Fibroblast of gingiva (primary cell): ENCODE measurements around the gene PEA15.

Experiments
- DNase-seq: peaks from one replicate; pipeline ENCODE4 v3.0.0-alpha.2; 2011; ENCODE audit warnings: low read depth

PEA15 gene, protein sequence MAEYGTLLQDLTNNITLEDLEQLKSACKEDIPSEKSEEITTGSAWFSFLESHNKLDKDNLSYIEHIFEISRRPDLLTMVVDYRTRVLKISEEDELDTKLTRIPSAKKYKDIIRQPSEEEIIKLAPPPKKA

DNA sequence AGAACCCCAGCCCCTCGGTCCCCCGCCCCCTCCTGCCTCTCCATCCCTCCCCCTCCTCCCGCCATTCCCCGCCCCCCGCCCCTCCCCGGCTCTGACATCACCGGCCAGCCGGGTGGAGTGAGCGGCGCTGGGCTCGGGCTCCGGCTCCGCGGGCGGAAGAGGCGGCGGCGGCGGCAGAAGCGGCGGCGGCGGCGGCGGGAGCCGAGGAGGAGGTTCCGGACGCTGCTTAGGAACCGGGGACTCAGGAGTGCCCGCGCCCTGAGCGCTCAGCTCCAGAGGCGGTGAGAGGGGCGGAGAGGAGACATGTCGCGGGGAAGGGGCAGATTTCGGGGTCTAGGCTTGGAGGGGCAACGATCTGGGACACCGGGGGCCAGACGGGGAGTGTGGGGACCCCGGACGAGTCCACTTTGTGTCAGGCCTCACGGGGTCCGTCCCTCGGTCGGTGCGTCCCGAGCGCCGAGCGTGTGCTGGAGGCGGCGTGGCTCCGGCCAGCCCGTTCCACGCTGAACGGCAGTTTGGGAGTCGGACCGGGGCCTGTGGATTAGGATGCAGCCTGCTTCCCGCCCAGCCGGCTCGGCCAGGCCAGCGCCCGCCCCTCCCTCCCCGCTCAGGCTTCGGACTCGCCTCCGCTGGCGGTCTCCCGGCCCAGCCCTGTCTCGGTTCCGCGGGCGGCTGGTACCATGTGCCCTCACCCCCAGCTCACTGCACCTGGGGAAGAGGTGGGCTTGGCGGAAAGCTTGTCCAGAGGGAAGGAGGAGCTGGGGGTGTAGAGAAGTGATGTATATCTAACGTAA lies at the start of gene PEA15:
PEA15 (plus strand) TSS at position 143 of the 794 bp plus-strand sequence. CDS start 6,161 bp downstream, outside the sequence.
- DNase-seq, result peak; percentile 64

- DNase-seq, result no peak
These were observed 48.8 kb upstream of the PEA15 start for GRCh38 chr1:160156361-160156760.

DNA sequence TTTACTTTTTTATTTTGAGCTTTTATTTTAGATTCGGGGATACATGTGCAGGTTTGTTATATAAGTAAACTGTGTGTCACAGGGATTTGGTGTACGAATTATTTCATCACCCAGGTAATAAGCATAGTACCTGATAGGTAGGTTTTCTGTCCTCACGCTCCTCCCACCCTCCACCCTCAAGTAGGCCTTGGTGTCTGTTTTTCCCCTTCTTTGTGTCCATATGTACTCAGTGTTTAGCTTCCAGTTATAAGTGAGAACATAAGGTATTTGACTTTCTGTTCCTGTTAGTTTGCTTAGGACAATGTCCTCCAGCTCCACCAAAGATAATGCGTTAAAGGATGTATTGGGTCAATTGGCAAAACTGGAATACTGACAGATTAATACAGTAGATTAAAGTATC lies 48.0 kb upstream of the PEA15 start:
- no peak for DNase-seq

- no peak for DNase-seq
These were observed 47.2 kb upstream of the PEA15 start for GRCh38 chr1:160158031-160158430.

GRCh38 chr1:160158534-160158933 lies 46.6 kb upstream of the PEA15 start:
- no peak for DNase-seq

DNA sequence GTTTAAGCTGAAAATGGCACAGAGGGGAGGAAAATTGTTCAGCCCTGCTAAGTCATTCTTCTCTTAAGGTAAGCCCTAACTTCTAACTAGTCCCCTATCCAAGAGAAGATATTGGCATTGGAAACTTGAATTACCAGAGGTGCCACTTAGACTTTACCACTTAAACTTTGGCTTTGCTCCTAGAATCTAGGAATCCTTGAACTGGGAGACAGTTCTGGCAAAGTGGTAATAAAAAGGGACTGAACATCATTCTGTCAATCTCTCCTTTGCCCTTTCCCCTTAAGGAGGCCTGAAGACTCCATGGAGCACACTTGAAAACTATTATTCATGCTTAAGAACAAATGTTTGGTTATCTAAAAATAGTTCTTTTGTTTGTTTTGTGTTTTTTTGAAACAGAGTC lies 45.3 kb upstream of the PEA15 start:
- no peak for DNase-seq

- DNase-seq, result peak; percentile 26
These were observed 43.0 kb upstream of the PEA15 start for GRCh38 chr1:160161965-160162705.

GRCh38 chr1:160162931-160163330 lies 42.3 kb upstream of the PEA15 start:
- DNase-seq, result no peak

DNA sequence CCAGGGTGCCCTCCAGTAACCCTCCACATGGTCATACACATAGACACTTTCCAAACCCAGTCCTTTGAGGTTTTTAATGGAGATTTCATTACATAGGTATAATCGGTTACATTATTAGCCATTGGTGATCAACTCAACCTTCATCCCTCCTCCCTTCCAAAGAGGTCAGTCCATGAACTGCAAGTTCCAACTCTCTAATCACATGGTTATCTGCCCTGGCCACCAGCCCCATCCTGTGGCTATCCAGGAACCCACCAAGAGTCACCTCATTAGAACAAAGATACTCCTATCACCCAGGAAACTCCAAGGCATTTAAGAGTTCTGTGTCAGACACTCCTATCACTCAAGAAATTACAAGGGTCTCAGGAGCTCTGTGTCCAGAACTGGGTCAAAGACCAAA lies 41.6 kb upstream of the PEA15 start:
- DNase-seq, result no peak

- DNase-seq, result no peak
These were observed 41.1 kb upstream of the PEA15 start for GRCh38 chr1:160164121-160164520.

- DNase-seq, result no peak
These were observed 38.9 kb upstream of the PEA15 start for GRCh38 chr1:160166166-160166868.

- no peak for DNase-seq
These were observed 38.1 kb upstream of the PEA15 start for GRCh38 chr1:160167056-160167455.

DNA sequence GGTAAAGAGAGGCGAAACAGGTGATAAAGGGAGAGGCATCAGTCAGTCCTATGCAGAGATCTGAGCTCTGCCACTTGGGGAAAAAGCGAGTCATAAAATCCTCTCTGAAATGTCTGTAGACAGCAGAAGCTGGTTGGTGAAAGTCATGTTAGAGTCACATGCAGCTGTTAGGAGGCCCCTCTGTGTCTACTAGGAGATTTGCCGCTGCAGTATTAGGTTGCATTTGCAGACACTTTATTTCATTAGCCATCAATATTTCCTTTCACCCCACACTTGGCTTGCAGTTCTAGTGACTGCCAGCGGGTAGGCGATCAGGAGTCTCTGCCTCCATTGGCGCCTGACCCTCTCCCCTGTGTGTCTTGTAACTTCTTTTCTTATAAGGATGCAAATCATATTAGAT lies 37.6 kb upstream of the PEA15 start:
- DNase-seq, result no peak

DNA sequence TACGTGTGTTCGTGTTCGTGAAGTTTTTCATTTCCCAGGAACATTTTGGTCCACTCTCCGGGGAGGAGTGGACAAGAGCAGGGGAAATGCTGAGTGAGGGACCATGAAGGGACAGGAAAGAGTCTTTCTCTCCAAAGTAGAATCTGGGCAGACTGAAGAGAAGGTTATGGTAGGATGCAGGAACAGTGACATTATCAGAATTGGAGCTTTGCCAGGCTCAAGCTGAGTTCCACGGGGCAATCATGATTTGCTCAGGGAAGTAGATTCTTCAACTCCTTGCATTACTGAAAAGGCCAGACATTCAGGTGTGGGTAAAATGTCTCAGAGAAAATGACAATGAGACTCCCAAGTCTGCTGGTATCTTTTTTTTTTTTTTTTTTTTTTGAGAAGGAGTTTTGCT lies 37.2 kb upstream of the PEA15 start:
- DNase-seq, result no peak

DNA sequence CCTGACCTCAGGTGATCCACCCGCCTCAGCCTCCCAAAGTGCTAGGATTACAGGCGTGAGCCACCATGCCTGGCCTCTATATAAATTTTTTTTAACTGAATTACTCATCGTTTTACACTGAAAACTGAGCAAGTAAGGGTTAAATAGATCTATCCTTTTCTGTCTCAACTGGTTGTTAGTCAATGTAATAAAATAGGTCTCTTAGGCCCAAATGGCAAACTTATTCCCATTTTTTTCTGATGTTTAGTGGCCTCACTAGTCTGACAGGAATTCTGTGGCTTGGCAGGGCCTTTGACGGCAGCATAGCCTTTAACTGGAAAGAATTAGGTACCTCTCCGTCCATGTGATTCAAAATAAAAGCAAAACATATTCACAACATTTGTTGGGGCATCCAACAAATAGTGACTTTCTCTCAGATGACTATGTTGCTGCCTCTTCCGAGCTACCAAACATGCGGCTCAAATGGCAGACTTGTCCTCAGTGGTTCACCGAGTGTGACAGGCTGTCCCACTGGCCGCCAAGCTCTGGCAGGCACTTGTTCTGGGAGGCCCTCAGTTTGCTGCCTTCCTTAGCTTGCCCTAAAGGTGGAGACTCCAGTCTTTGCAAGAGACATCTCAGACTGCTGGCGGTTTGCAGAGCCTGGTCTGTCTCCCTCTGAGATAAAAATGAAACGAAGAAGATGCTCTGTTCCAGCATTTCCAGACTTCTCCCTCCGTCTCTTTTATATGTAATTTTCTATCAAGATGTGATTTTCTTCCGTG lies 36.4 kb upstream of the PEA15 start:
- peak; percentile 51 for DNase-seq

- DNase-seq, result no peak
These were observed 35.4 kb upstream of the PEA15 start for GRCh38 chr1:160169553-160170399.

DNA sequence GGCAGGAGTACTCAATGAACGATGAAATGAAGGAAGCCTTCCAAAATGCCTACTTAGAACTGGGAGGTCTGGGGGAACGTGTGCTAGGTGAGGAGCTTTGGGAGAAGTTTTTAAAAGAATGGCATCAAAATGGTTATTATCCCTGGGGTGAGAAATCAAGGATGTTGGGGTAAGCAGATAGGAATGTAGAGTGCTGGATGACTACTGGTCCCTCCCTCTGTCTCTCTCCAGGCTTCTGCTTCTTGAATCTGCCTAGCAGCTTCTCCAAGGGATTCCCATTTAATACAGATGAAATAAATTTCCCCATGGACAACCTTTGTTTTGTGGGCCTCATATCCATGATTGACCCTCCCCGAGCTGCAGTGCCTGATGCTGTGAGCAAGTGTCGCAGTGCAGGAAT lies 33.8 kb upstream of the PEA15 start:
- DNase-seq, result no peak

GRCh38 chr1:160171980-160172379 lies 33.2 kb upstream of the PEA15 start:
- no peak for DNase-seq

- no peak for DNase-seq
These were observed 28.0 kb upstream of the PEA15 start for GRCh38 chr1:160177231-160177630.

DNA sequence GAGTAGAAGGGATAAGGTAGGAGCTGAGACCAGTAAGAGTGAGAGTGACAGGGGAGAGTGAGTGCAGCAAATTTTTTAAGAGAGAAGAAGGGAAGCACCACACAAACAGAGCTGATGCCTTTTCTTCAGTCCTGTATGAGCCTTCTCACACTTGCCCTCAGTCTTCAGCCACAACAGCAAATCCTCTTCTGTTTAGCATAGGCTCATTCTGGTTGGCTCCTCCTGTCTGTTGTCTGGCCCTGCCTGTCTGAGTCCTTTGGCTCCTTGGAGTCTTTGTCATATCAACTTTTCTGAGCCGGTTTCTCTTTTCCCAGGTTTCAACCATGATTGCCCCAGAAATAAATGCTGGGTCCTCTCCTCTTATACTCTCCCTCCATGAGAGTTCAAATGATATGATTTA lies 27.5 kb upstream of the PEA15 start:
- DNase-seq, result no peak

DNA sequence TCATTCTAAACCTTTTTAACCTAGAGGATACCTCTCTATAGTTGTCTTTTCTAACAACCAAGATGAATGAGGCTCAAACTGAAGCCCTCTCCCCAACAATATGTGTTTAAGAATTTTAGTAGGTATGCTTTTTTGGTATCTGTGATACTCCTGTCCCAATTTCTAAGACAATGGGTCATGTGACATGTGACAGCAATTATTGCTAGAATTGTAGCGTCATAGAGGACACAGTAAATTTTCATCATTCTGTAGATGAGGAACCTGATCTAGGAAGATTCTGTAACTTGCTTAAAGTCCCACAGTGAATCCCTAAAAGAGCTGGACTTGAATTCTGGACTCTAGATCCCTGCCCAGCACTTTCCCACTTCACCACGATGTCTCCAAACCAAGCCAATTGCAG lies 26.5 kb upstream of the PEA15 start:
- DNase-seq, result no peak
